Liver (tissue), 3 donors: ENCODE results near the gene MEIG1.
"Not testable (repeated sequence)": the region's sequence is repeated elsewhere in the genome, so short reads cannot be mapped to it uniquely, and the experiment has no call there.

Experiments used
- ATF3 ChIP-seq: IDR thresholded peaks from 2 replicates; pipeline ENCODE4 v1.6.1; 2016; ENCODE audit warnings: antibody characterized with exemption
- EGR1 ChIP-seq, 2 donors: IDR thresholded peaks; 2 replicates each; pipeline ENCODE4 v1.6.1; 2016 to 2018; ENCODE audit warnings: antibody characterized with exemption in 2 of 2, low read depth in 2 of 2
- GABPA ChIP-seq, 2 donors: IDR thresholded peaks in 1 of 2; conservative IDR thresholded peaks in 1 of 2; 2 replicates each; pipeline ENCODE4 v1.6.1; 2016; ENCODE audit warnings: antibody characterized with exemption in 2 of 2, mild to moderate bottlenecking in 1 of 2, moderate library complexity in 1 of 2
- RXRA ChIP-seq, 2 donors: IDR thresholded peaks; 2 replicates each; pipeline ENCODE4 v1.6.1; 2017 to 2018; ENCODE audit warnings: antibody characterized with exemption in 2 of 2, mild to moderate bottlenecking in 1 of 2
- SP1 ChIP-seq: IDR thresholded peaks from 2 replicates; pipeline ENCODE4 v1.6.1; 2018; ENCODE audit warnings: antibody characterized with exemption, mild to moderate bottlenecking
- TAF1 ChIP-seq: conservative IDR thresholded peaks from 2 replicates; pipeline ENCODE4 v1.6.1; 2016; ENCODE audit warnings: antibody characterized with exemption, mild to moderate bottlenecking
- TF ChIP-seq, protein P1 (sequence below): fragments of 150-350 bp; IDR thresholded peaks from 2 replicates; pipeline ENCODE4 v1.5.1; 2017; ENCODE audit warnings: improper control_type of control experiment, low read depth, low read length; ENCODE audit not compliant: missing input control
- TF ChIP-seq, protein P2 (sequence below): IDR thresholded peaks from 2 replicates; pipeline ENCODE4 v1.6.1; 2016; ENCODE audit warnings: antibody characterized with exemption
- donor health status: healthy.
- donor health status: healthy.

DNA sequence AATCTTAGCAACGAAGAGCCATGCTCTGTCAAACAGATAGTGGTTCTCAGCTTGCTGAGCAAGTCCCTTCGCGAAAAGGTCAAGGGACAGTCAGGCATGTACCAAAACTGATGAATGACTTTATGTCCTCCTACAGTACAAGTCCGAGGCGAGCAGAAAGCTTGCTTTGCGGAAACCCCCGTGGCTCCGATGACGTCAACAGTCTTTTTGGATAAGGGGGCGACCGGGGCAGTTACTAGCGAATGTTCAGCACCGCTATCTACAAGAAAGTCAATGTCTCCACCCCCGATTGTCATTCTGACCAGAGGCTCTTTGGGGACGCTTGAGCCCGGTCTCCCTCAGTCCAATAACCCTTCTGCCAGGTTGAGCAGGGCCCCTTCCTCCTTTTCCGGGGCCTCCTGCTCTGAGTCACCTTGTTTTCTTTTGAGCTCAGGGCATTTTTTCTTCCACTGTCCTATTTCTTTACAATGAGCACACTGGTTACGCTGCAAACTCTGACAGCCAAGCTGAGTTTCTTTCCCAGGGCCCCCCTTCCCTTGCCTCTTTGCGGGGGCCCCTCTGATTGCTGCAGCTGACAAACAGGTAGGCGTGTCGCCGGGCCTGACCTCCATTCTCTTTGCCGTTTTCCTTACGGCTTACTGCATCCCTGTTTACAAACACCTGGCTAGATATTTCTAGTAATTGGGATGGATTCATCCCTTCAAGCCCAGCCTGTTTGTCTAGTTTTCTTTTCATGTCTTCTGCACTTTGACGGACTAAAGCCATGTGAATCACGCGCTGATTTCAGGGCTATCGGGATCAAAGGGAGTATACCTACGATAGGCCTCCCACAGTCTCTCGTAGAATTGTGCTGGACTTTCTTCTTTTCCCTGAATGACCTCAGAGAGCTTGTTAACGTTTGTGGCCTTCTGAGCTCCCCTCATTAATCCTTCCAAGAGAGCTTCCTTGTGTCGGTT is 34.6 kb downstream of the MEIG1 start:
- TF ChIP-seq, protein P1, sequence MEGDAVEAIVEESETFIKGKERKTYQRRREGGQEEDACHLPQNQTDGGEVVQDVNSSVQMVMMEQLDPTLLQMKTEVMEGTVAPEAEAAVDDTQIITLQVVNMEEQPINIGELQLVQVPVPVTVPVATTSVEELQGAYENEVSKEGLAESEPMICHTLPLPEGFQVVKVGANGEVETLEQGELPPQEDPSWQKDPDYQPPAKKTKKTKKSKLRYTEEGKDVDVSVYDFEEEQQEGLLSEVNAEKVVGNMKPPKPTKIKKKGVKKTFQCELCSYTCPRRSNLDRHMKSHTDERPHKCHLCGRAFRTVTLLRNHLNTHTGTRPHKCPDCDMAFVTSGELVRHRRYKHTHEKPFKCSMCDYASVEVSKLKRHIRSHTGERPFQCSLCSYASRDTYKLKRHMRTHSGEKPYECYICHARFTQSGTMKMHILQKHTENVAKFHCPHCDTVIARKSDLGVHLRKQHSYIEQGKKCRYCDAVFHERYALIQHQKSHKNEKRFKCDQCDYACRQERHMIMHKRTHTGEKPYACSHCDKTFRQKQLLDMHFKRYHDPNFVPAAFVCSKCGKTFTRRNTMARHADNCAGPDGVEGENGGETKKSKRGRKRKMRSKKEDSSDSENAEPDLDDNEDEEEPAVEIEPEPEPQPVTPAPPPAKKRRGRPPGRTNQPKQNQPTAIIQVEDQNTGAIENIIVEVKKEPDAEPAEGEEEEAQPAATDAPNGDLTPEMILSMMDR: not testable (repeated sequence)
- TF ChIP-seq, protein P2, sequence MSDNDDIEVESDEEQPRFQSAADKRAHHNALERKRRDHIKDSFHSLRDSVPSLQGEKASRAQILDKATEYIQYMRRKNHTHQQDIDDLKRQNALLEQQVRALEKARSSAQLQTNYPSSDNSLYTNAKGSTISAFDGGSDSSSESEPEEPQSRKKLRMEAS: not testable (repeated sequence)
- TF ChIP-seq TAF1; GABPA (IDR thresholded peaks at IDR 0.05 in 1 of 2, conservative IDR thresholded peaks at IDR 0.05 in 1 of 2); RXRA (IDR thresholded peaks at IDR 0.05); EGR1 (IDR thresholded peaks at IDR 0.05; ENCODE audit: low read depth in 2 of 2); SP1; ATF3: not testable (repeated sequence)
